ENCODE data around the gene SSR1. TPM values are rescaled to one million over a fixed set of nuclear protein-coding genes. Genes with fewer than 3 reads are reported as not detected.

Gene SSR1
- total and polyA plus RNA-seq, 2 of the 13 experiments (the other 11 are each of a cell fraction or from before 2014, with no cell fraction given), result 203 to 243 TPM

GRCh38 chr6:7270320-7271204, 42.4 kb downstream of the SSR1 start (continued):
- peak; percentile 53; the same call in 1 of the 2 replicates for TF ChIP-seq RAD21 (CRISPR knock-in tag; IDR thresholded peaks at IDR 0.05)
- no peak for TF ChIP-seq SP1 (IDR thresholded peaks at IDR 0.05)
- no peak; the same call in 1 of the 2 replicates for TF ChIP-seq SP1 (CRISPR knock-in tag; IDR thresholded peaks at IDR 0.05)
- TF ChIP-seq ZNF292 (CRISPR knock-in tag; IDR thresholded peaks at IDR 0.05; ENCODE audit: borderline replicate concordance, low read depth), result peak; percentile 93; the same call in 1 of the 2 replicates
- no peak for TF ChIP-seq HHEX (CRISPR knock-in tag; IDR thresholded peaks at IDR 0.05)
- TF ChIP-seq LRRFIP1 (CRISPR knock-in tag; conservative IDR thresholded peaks at IDR 0.05), result no peak
- TF ChIP-seq ZNF770 (CRISPR knock-in tag; IDR thresholded peaks at IDR 0.05), result peak; percentile 95
- TF ChIP-seq FOXO1 (CRISPR knock-in tag; IDR thresholded peaks at IDR 0.05), result peak; percentile 60; the same call in 1 of the 2 replicates
- TF ChIP-seq TAF1 (CRISPR knock-in tag; IDR thresholded peaks at IDR 0.05), result peak; percentile 43; the same call in 1 of the 2 replicates
- no peak for TF ChIP-seq CBX2 (IDR thresholded peaks at IDR 0.05; ENCODE audit: low read depth, low read length)
- TF ChIP-seq CBX2 (CRISPR knock-in tag; IDR thresholded peaks at IDR 0.05; ENCODE audit: low read depth), result no peak
- TF ChIP-seq ZNF513 (CRISPR knock-in tag; conservative IDR thresholded peaks at IDR 0.05), result no peak
- 0 out of 2 replicates have a peak, but pooled peaks have one; percentile 72 for TF ChIP-seq ZBTB34 (CRISPR knock-in tag; IDR thresholded peaks at IDR 0.05)
- no peak; the same call in 1 of the 2 replicates for TF ChIP-seq NFKBIZ (CRISPR knock-in tag; IDR thresholded peaks at IDR 0.05)
- peak; percentile 63 for TF ChIP-seq ZMYM3 (CRISPR knock-in tag; IDR thresholded peaks at IDR 0.05)
- peak; percentile 86; the same call in 1 of the 2 replicates for TF ChIP-seq MEIS2 (CRISPR knock-in tag; IDR thresholded peaks at IDR 0.05)
- TF ChIP-seq STAT5B (CRISPR knock-in tag; IDR thresholded peaks at IDR 0.05), result no peak
- TF ChIP-seq ZEB1 (IDR thresholded peaks at IDR 0.05; ENCODE audit: insufficient replicate concordance, low read depth), result peak; percentile 22
- TF ChIP-seq ZNF124 (CRISPR knock-in tag; IDR thresholded peaks at IDR 0.05), result peak; percentile 25; the same call in 1 of the 2 replicates
